ENCODE data around the gene ZNF69. TPM values are rescaled to one million over a fixed set of nuclear protein-coding genes. Genes with fewer than 3 reads are reported as not detected.

Gene ZNF69
- total and polyA plus RNA-seq, 2 of the 13 experiments (the other 11 are each of a cell fraction or from before 2014, with no cell fraction given), result 9.6 to 21.0 TPM

DNA sequence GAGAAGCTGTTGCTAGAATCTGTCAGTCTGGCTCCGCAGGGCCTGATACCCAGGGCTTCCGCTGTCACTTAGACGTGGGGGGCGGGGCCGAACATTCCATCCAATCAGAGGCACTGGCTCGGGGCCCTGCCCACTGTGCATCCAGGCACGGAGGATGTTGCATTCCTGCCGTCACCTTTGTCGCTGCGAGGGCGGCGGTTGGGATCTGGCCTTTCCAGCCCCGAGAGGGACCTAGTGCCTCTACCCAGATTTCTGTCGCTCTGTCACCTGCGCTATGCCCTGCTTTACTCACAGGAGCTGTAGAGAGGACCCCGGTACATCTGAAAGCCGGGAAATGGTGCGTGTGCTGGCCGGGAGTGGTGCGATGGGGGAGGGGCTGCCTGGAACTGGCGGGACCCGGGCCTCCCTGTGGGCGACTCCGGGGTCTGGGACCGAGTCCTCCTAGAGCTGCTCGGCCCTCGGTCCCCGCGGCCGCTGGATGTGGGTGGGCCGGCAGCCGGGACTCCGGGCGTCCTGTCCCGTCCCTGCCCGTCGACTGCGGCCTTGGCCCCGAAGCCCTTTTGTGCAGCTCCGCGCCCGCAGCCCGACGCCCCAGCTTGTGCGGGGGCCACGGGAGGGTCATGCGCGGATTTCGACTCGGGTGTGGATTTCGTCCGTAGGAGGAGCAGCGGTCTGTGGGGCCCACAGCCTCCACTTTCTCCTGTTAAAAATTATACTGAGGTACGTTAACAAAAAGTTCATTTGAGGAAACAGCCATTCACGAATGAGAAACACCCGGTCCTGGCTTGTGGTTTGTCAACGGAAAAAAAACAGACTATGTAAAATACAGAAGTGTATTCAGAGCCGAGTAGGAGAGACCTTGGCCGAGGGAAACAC, 38.8 kb upstream of the ZNF69 start, which contains the start of gene ZNF439 (continued):
- TF ChIP-seq, protein P1, sequence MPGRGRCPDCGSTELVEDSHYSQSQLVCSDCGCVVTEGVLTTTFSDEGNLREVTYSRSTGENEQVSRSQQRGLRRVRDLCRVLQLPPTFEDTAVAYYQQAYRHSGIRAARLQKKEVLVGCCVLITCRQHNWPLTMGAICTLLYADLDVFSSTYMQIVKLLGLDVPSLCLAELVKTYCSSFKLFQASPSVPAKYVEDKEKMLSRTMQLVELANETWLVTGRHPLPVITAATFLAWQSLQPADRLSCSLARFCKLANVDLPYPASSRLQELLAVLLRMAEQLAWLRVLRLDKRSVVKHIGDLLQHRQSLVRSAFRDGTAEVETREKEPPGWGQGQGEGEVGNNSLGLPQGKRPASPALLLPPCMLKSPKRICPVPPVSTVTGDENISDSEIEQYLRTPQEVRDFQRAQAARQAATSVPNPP (CRISPR knock-in tag; IDR thresholded peaks at IDR 0.05), result 0 out of 2 replicates have a peak, but pooled peaks have one; percentile 49
- TF ChIP-seq POLR2A (IDR thresholded peaks at IDR 0.05; ENCODE audit: insufficient read depth in 1 of 2, low read depth in 2 of 2, low read length in 2 of 2) (peak; percentile 35 to 67; a peak in 3 of 4 replicates), SPEN (CRISPR knock-in tag; IDR thresholded peaks at IDR 0.05; ENCODE audit: low read depth) (peak; percentile 66), TGIF2 (CRISPR knock-in tag; IDR thresholded peaks at IDR 0.05) (peak; percentile 77), PHF21A (CRISPR knock-in tag; IDR thresholded peaks at IDR 0.05) (peak; percentile 56; the same call in 1 of the 2 replicates), BRCA1 (CRISPR knock-in tag; IDR thresholded peaks at IDR 0.05) (no peak), NFYB (CRISPR knock-in tag; IDR thresholded peaks at IDR 0.05) (peak; percentile 90), ZFP1 (CRISPR knock-in tag; IDR thresholded peaks at IDR 0.05) (no peak), ZNF549 (CRISPR knock-in tag; IDR thresholded peaks at IDR 0.05) (no peak), TP53 (CRISPR knock-in tag; conservative IDR thresholded peaks at IDR 0.05) (no peak), MIER3 (CRISPR knock-in tag; IDR thresholded peaks at IDR 0.05; ENCODE audit: borderline replicate concordance) (0 out of 2 replicates have a peak, but pooled peaks have one; percentile 55), ZNF530 (CRISPR knock-in tag; IDR thresholded peaks at IDR 0.05; ENCODE audit: low read depth) (no peak), KAT7 (CRISPR knock-in tag; IDR thresholded peaks at IDR 0.05; ENCODE audit: borderline replicate concordance) (no peak), ZNF350 (CRISPR knock-in tag; IDR thresholded peaks at IDR 0.05; ENCODE audit: borderline replicate concordance, low read depth) (peak; percentile 60; the same call in 1 of the 2 replicates), ATF7-NPFF (CRISPR knock-in tag; IDR thresholded peaks at IDR 0.05; ENCODE audit: low read depth) (peak; percentile 79; the same call in 1 of the 2 replicates), FOXK2 (IDR thresholded peaks at IDR 0.05) (no peak), ZNF230 (CRISPR knock-in tag; IDR thresholded peaks at IDR 0.05) (peak; percentile 87; the same call in 1 of the 2 replicates), ZNF615 (CRISPR knock-in tag; IDR thresholded peaks at IDR 0.05; ENCODE audit: borderline replicate concordance) (no peak), ZNF558 (CRISPR knock-in tag; IDR thresholded peaks at IDR 0.05; ENCODE audit: borderline replicate concordance) (no peak; the same call in 1 of the 2 replicates), ZNF317 (CRISPR knock-in tag; IDR thresholded peaks at IDR 0.05) (no peak)
- TF ChIP-seq, protein P2, sequence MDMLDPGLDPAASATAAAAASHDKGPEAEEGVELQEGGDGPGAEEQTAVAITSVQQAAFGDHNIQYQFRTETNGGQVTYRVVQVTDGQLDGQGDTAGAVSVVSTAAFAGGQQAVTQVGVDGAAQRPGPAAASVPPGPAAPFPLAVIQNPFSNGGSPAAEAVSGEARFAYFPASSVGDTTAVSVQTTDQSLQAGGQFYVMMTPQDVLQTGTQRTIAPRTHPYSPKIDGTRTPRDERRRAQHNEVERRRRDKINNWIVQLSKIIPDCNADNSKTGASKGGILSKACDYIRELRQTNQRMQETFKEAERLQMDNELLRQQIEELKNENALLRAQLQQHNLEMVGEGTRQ (IDR thresholded peaks at IDR 0.05; ENCODE audit: low read depth, low read length), result no peak
- TF ChIP-seq, protein P2 (CRISPR knock-in tag; IDR thresholded peaks at IDR 0.05; ENCODE audit: borderline replicate concordance), result no peak
- TF ChIP-seq, protein P3, sequence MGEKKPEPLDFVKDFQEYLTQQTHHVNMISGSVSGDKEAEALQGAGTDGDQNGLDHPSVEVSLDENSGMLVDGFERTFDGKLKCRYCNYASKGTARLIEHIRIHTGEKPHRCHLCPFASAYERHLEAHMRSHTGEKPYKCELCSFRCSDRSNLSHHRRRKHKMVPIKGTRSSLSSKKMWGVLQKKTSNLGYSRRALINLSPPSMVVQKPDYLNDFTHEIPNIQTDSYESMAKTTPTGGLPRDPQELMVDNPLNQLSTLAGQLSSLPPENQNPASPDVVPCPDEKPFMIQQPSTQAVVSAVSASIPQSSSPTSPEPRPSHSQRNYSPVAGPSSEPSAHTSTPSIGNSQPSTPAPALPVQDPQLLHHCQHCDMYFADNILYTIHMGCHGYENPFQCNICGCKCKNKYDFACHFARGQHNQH (CRISPR knock-in tag; IDR thresholded peaks at IDR 0.05), result 0 out of 2 replicates have a peak, but pooled peaks have one; percentile 34
- TF ChIP-seq, protein P4, sequence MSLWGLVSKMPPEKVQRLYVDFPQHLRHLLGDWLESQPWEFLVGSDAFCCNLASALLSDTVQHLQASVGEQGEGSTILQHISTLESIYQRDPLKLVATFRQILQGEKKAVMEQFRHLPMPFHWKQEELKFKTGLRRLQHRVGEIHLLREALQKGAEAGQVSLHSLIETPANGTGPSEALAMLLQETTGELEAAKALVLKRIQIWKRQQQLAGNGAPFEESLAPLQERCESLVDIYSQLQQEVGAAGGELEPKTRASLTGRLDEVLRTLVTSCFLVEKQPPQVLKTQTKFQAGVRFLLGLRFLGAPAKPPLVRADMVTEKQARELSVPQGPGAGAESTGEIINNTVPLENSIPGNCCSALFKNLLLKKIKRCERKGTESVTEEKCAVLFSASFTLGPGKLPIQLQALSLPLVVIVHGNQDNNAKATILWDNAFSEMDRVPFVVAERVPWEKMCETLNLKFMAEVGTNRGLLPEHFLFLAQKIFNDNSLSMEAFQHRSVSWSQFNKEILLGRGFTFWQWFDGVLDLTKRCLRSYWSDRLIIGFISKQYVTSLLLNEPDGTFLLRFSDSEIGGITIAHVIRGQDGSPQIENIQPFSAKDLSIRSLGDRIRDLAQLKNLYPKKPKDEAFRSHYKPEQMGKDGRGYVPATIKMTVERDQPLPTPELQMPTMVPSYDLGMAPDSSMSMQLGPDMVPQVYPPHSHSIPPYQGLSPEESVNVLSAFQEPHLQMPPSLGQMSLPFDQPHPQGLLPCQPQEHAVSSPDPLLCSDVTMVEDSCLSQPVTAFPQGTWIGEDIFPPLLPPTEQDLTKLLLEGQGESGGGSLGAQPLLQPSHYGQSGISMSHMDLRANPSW (CRISPR knock-in tag; IDR thresholded peaks at IDR 0.05; ENCODE audit: borderline replicate concordance), result no peak
